Measurements from ENCODE around the gene TUBB2A. TPM values are rescaled to one million over a fixed set of nuclear protein-coding genes. Genes with fewer than 3 reads are reported as not detected.

TUBB2A gene
- total RNA-seq, 2 experiments from 2014 or later, result 54.3 to 58.5 TPM

DNA sequence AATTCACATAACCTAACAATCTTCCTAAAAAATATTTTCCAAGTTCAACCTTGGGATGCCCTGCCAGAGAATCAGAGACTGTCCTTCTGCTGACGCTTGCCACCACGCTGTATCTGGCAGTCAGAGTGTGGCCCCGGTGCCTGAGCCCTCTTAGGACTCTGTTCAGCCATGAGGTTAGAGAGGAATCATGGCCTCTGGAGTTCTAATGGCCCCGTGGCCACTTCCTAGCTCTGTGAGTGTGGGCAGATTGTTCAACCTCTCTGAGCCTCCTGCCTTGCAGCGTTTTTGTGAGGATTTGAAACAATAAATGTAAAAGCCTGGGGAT, 36.6 kb downstream of the TUBB2A start:
- H3K27me3 Mint-ChIP-seq, result no peaks in the 10 kb centered on the region
- H3K27ac Mint-ChIP-seq, result no peak overlapping the region
- H3K9me3 Mint-ChIP-seq, result no peaks in the 10 kb centered on the region
- no peak for TF ChIP-seq CTCF (IDR thresholded peaks at IDR 0.05)
- CTCF ChIA-PET, result no interaction called here
- H3K27ac ChIP-seq (ENCODE audit: low read depth in 1 of 2, low read length in 2 of 2), result no peak overlapping the region
- peaks cover 6% of the 10 kb centered on the region for H3K36me3 Mint-ChIP-seq (ENCODE audit: low read depth)
- no peaks in the 10 kb centered on the region for H3K27me3 ChIP-seq (ENCODE audit: control insufficient read depth in 1 of 2, insufficient read depth in 2 of 2, low read length in 2 of 2)
- intact Hi-C loops (cut with DNase I, micrococcal nuclease), result loop anchor here in 1 of 2 experiments (5.0 kb wide), 1 partner anchor 128 kb away; no protein-coding TSS in a partner anchor
- peaks cover 15% of the 10 kb centered on the region for H3K4me1 ChIP-seq (ENCODE audit: insufficient read depth, low read length)
- H3K4me1 Mint-ChIP-seq (ENCODE audit: low read depth), result peaks cover 19% of the 10 kb centered on the region
- peak overlapping the region; percentile 45 for H3K4me3 Mint-ChIP-seq
- H3K4me3 ChIP-seq (ENCODE audit: low read length), result no peak overlapping the region
- no peaks in the 10 kb centered on the region for H3K36me3 ChIP-seq (ENCODE audit: insufficient read depth, low read length)
- DNase-seq (no peak), ATAC-seq (ENCODE audit: poor library complexity) (no peak)
- POLR2A ChIA-PET, result no interaction called here
- H3K9me3 ChIP-seq (ENCODE audit: control insufficient read depth in 1 of 2, insufficient read depth in 1 of 2, low read length in 2 of 2), result no peaks in the 10 kb centered on the region

DNA sequence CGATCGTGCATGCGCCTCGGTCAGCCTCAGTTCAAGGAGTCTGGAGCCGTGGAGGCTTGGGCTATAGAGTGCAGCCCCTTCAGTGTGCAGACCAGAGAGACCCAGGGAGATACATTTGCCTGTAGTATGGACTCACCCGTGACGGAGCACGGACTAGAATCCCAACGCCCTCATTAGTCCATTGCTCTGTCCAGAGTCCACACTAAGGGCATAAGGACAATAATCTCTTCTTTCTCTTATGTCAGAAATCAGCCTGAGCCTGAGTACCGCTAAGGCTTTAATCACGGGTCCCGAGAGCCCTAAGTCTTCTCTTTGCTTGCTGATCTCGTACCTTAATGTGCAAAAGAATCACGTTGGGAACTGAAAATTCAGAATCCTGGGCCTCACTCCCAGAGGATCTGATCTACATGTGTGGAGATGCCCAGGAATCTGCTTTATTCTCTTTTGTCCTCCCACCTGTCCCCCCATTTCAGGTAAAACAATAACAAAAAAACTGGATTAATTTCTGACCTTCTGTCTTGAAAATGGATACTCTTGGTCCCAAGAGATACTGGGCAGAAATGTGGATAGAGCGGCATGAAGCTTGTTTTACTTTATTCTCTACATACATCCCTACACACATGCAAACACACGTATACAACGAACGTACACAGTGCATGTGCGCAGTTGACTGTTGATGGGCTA, 38.2 kb downstream of the TUBB2A start:
- ChIA-PET CTCF (interaction anchor here (1.0 to 1.3 kb wide), 2 partner anchors 38 to 132 kb away, joined by 3 read pairs; partner anchors contain the start of gene TUBB2A), POLR2A (interaction anchor here (0.6 to 1.4 kb wide), 10 partner anchors 44 to 902 kb away, joined by 3 to 7 read pairs (median 3); a partner anchor contains a TSS)
- H3K27ac ChIP-seq (ENCODE audit: low read depth in 1 of 2, low read length in 2 of 2), result peak overlapping the region; percentile 18 to 96
- H3K27me3 ChIP-seq (ENCODE audit: control insufficient read depth in 1 of 2, insufficient read depth in 2 of 2, low read length in 2 of 2), result no peaks in the 10 kb centered on the region
- H3K4me1 Mint-ChIP-seq (ENCODE audit: low read depth), result peaks cover 19% of the 10 kb centered on the region
- H3K9me3 Mint-ChIP-seq, result no peaks in the 10 kb centered on the region
- peak overlapping the region; percentile 93 for H3K4me3 Mint-ChIP-seq
- H3K4me3 ChIP-seq (ENCODE audit: low read length), result peak overlapping the region; percentile 67
- ATAC-seq (ENCODE audit: poor library complexity), result peak; percentile 12
- intact Hi-C loops (cut with DNase I, micrococcal nuclease), result loop anchor here (2.0 to 5.0 kb wide), 7 partner anchors 38 to 1018 kb away; partner anchors contain the start of genes ECI2 (in 1 of the 2), PSMG4 (in 1 of the 2), RIPK1 (in 1 of the 2) and TUBB2A (in 1 of the 2)
- DNase-seq, result peak in 1 of 14 experiments; percentile 5
- H3K4me1 ChIP-seq (ENCODE audit: insufficient read depth, low read length), result peaks cover 15% of the 10 kb centered on the region
- peak overlapping the region; percentile 91 for H3K27ac Mint-ChIP-seq
- no peaks in the 10 kb centered on the region for H3K9me3 ChIP-seq (ENCODE audit: control insufficient read depth in 1 of 2, insufficient read depth in 1 of 2, low read length in 2 of 2)
- peaks cover 7% of the 10 kb centered on the region for H3K36me3 ChIP-seq (ENCODE audit: insufficient read depth, low read length)
- no peaks in the 10 kb centered on the region for H3K27me3 Mint-ChIP-seq
- no peak for TF ChIP-seq CTCF (IDR thresholded peaks at IDR 0.05)
- peaks cover 17% of the 10 kb centered on the region for H3K36me3 Mint-ChIP-seq (ENCODE audit: low read depth)

GRCh38 chr6:3118353-3119039, 38.8 kb downstream of the TUBB2A start, which contains the start of gene BPHL:
BPHL (plus strand) TSS chr6:3118711; CDS start chr6:3118741, 30 bp downstream.
- DNase-seq, result peak; percentile 98 to 100 (median 99)
- H3K27me3 ChIP-seq (ENCODE audit: control insufficient read depth in 1 of 2, insufficient read depth in 2 of 2, low read length in 2 of 2), result no peaks in the 10 kb centered on the region
- H3K4me3 ChIP-seq (ENCODE audit: low read length), result peak within 1 kb of the TSS; percentile 67
- TF ChIP-seq CTCF (IDR thresholded peaks at IDR 0.05), result no peak
- POLR2A ChIA-PET, result interaction anchor here (0.6 to 1.4 kb wide), 11 partner anchors 9 to 903 kb away, joined by 3 to 7 read pairs (median 3); partner anchors contain the start of genes NQO2 and RIPK1
- ATAC-seq (ENCODE audit: poor library complexity), result peak; percentile 90
- peaks cover 15% of the 10 kb centered on the region for H3K4me1 ChIP-seq (ENCODE audit: insufficient read depth, low read length)
- H3K4me3 Mint-ChIP-seq, result peak within 1 kb of the TSS; percentile 93
- no peaks in the 10 kb centered on the region for H3K9me3 Mint-ChIP-seq
- intact Hi-C loops (cut with DNase I, micrococcal nuclease), result loop anchor here (1.0 to 5.0 kb wide), 8 partner anchors 39 to 1019 kb away; partner anchors contain the start of genes ECI2 (in 1 of the 2), PSMG4 (in 1 of the 2), RIPK1 (in 1 of the 2) and TUBB2A (in 1 of the 2)
- H3K27ac Mint-ChIP-seq, result peak within 1 kb of the TSS; percentile 91
- no peaks in the 10 kb centered on the region for H3K9me3 ChIP-seq (ENCODE audit: control insufficient read depth in 1 of 2, insufficient read depth in 1 of 2, low read length in 2 of 2)
- peaks cover 14% of the 10 kb centered on the region for H3K36me3 ChIP-seq (ENCODE audit: insufficient read depth, low read length)
- peaks cover 20% of the 10 kb centered on the region for H3K36me3 Mint-ChIP-seq (ENCODE audit: low read depth)
- peak within 1 kb of the TSS; percentile 91 to 96 for H3K27ac ChIP-seq (ENCODE audit: low read depth in 1 of 2, low read length in 2 of 2)
- no peaks in the 10 kb centered on the region for H3K27me3 Mint-ChIP-seq
- H3K4me1 Mint-ChIP-seq (ENCODE audit: low read depth), result peaks cover 19% of the 10 kb centered on the region
- CTCF ChIA-PET, result no interaction called here
